ENCODE measurements around the gene WDR7. TPM values are rescaled to one million over a fixed set of nuclear protein-coding genes. Genes with fewer than 3 reads are reported as not detected.
A peak's percentile ranks its signal among the peaks of the same experiment; 100 is the strongest.

The WDR7 gene
- total RNA-seq, 1 experiment from 2014 or later: 11.5 TPM

GRCh38 chr18:56709463-56709862, 58.3 kb downstream of the WDR7 start:
- no peak overlapping the region for H2AFZ ChIP-seq (ENCODE audit: low read depth, low read length, poor library complexity, severe bottlenecking)
- no peaks in the 10 kb centered on the region for H3K36me3 ChIP-seq (ENCODE audit: control insufficient read depth in 1 of 2, insufficient read depth in 2 of 2, low read length in 2 of 2)
- intact Hi-C loops (cut with micrococcal nuclease): no loop called here
- ChIA-PET RAD21 (ENCODE audit: low non-redundant PET in 1 of 2, low total read pairs in 2 of 2, uncharacterized antibody in 2 of 2, unreplicated experiment in 2 of 2) (no interaction called here), POLR2A (no interaction called here), CTCF (no interaction called here)
- H3K79me2 ChIP-seq (ENCODE audit: insufficient read depth, low read length): no peaks in the 10 kb centered on the region
- BruUV-seq (replicated peaks): no TSS peak
- H3K4me1 ChIP-seq (ENCODE audit: control insufficient read depth in 1 of 2, insufficient read depth in 2 of 2, low read length in 2 of 2): peaks cover 0 to 7% of the 10 kb centered on the region in 2 experiments; a peak in 2 of 4 replicates
- ATAC-seq (peak; percentile 91), DNase-seq (ENCODE audit: low read depth, low spot score) (peak; percentile 69)
- H3K27ac ChIP-seq (ENCODE audit: low read depth, low read length): no peak overlapping the region
- no peaks in the 10 kb centered on the region for H3K9me3 ChIP-seq (ENCODE audit: control insufficient read depth in 1 of 2, insufficient read depth in 1 of 2, low read depth in 1 of 2, low read length in 2 of 2)
- H3K9ac ChIP-seq (ENCODE audit: low read length): no peak overlapping the region
- no peaks in the 10 kb centered on the region for H3K27me3 ChIP-seq (ENCODE audit: insufficient read depth, low read length)
- H4K20me1 ChIP-seq (ENCODE audit: insufficient read depth): no peaks in the 10 kb centered on the region
- no peak overlapping the region for H3K4me3 ChIP-seq (replicated peaks in 1 of 2; ENCODE audit: low read depth in 1 of 2, low read length in 2 of 2)
- H3K4me2 ChIP-seq (ENCODE audit: low read length): 0 out of 2 replicates have a peak overlapping the region, but pooled peaks have one; percentile 12
- TF ChIP-seq SRF (IDR thresholded peaks at IDR 0.05; ENCODE audit: low read depth) (0 out of 2 replicates have a peak, but pooled peaks have one; percentile 14), RAD21 (IDR thresholded peaks at IDR 0.05; ENCODE audit: low read depth) (peak; percentile 36; the same call in 1 of the 2 replicates), JUND (IDR thresholded peaks at IDR 0.05) (peak; percentile 49; the same call in 1 of the 2 replicates), CTCF (IDR thresholded peaks at IDR 0.05 in 2 of 3, conservative IDR thresholded peaks at IDR 0.05 in 1 of 3; ENCODE audit: borderline replicate concordance in 1 of 3, insufficient read depth in 1 of 3, low read depth in 2 of 3, low read length in 2 of 3) (peak; percentile 7 to 44 (median 10); a peak in 2 of 6 replicates), ATF3 (IDR thresholded peaks at IDR 0.05) (no peak), FOSL1 (IDR thresholded peaks at IDR 0.05; ENCODE audit: low read depth) (peak; percentile 47)
- H3K9me2 ChIP-seq (ENCODE audit: insufficient read depth): no peaks in the 10 kb centered on the region; the same call in 1 of the 2 replicates
